WTC11 (cell line): ENCODE measurements around the gene TBCEL. TPM values are rescaled to one million over a fixed set of nuclear protein-coding genes. Genes with fewer than 3 reads are reported as not detected.
A peak's percentile ranks its signal among the peaks of the same experiment; 100 is the strongest.

Source experiments
- ATAC-seq: fragments of 200-7000 bp; cut with Tn5 transposase; 2 replicates; pipeline ENCODE4 v1.10.0; 2021; ENCODE audit warnings: mild to moderate bottlenecking, moderate library complexity
- CTCF ChIA-PET: fragments of 300-600 bp; sonication (Branson Sonifier 250); formaldehyde crosslinking; loops from one replicate; lab custom pipeline; 2021; ENCODE audit warnings: antibody characterized with exemption; lab: Charles Lee
- POLR2A ChIA-PET: fragments of 350-600 bp; sonication (Branson Sonifier 250); formaldehyde crosslinking; loops from one replicate; lab custom pipeline; 2021; ENCODE audit warnings: antibody characterized with exemption; lab: Charles Lee
- DNase-seq: peaks from one replicate; pipeline ENCODE4 v3.0.0; 2021; ENCODE audit warnings: low spot score
- H3K27ac Mint-ChIP-seq: 2 replicates; pipeline ENCODE4 v1.8.0; 2021; ENCODE audit warnings: mixed read lengths
- H3K27me3 Mint-ChIP-seq: 2 replicates; pipeline ENCODE4 v1.8.0; 2021; ENCODE audit warnings: low read depth, mild to moderate bottlenecking, moderate library complexity, mixed read lengths
- H3K36me3 Mint-ChIP-seq: 2 replicates; pipeline ENCODE4 v1.8.0; 2021; ENCODE audit warnings: mixed read lengths
- H3K4me1 Mint-ChIP-seq: 2 replicates; pipeline ENCODE4 v1.8.0; 2022; ENCODE audit warnings: mixed read lengths
- H3K4me3 Mint-ChIP-seq: 2 replicates; pipeline ENCODE4 v1.8.0; 2021; ENCODE audit warnings: mild to moderate bottlenecking, moderate library complexity, mixed read lengths
- H3K9me3 Mint-ChIP-seq: 2 replicates; pipeline ENCODE4 v1.8.0; 2021; ENCODE audit warnings: mixed read lengths
- AR ChIP-seq: fragments of 250-450 bp; sonication (Bioruptor Pico); IDR thresholded peaks from 2 replicates; pipeline ENCODE4 v1.9.0; 2021; ENCODE audit warnings: mild to moderate bottlenecking
- ATF1 ChIP-seq: sonication (generic); formaldehyde crosslinking; IDR thresholded peaks from 2 replicates; pipeline ENCODE4 v1.8.1; 2023; ENCODE audit warnings: mild to moderate bottlenecking, moderate library complexity, missing genetic modification reagents
- ATF3 ChIP-seq: sonication (generic); formaldehyde crosslinking; conservative IDR thresholded peaks from 2 replicates; pipeline ENCODE4 v1.8.1; 2022; ENCODE audit warnings: mild to moderate bottlenecking, missing genetic modification reagents
- CREB1 ChIP-seq: sonication (generic); formaldehyde crosslinking; IDR thresholded peaks from 2 replicates; pipeline ENCODE4 v1.8.0; 2023; ENCODE audit warnings: mild to moderate bottlenecking, missing genetic modification reagents
- ERG ChIP-seq: fragments of 250-450 bp; sonication (Bioruptor Pico); IDR thresholded peaks from 2 replicates; pipeline ENCODE4 v1.8.0; 2021; ENCODE audit warnings: mild to moderate bottlenecking
- ESRRA ChIP-seq: sonication (generic); formaldehyde crosslinking; IDR thresholded peaks from 2 replicates; pipeline ENCODE4 v1.8.1; 2022; ENCODE audit warnings: mild to moderate bottlenecking, missing genetic modification reagents, borderline replicate concordance
- FOXJ3 ChIP-seq: sonication (generic); formaldehyde crosslinking; IDR thresholded peaks from 2 replicates; pipeline ENCODE4 v1.9.0; 2021; ENCODE audit warnings: missing genetic modification reagents, mild to moderate bottlenecking, borderline replicate concordance
- GABPB1 ChIP-seq: sonication (generic); formaldehyde crosslinking; IDR thresholded peaks from 2 replicates; pipeline ENCODE4 v1.8.1; 2023; ENCODE audit warnings: mild to moderate bottlenecking, missing genetic modification reagents
- GRHL2 ChIP-seq: fragments of 250-450 bp; sonication (Bioruptor Pico); IDR thresholded peaks from 2 replicates; pipeline ENCODE4 v1.8.0; 2022; ENCODE audit warnings: mild to moderate bottlenecking, moderate library complexity; ENCODE audit not compliant: insufficient replicate concordance, severe bottlenecking
- GTF2I ChIP-seq: fragments of 250-450 bp; sonication (Bioruptor Pico); conservative IDR thresholded peaks from 2 replicates; pipeline ENCODE4 v1.4.0; 2021; ENCODE audit warnings: mild to moderate bottlenecking
- HMGA2 ChIP-seq: fragments of 250-450 bp; sonication (Bioruptor Pico); IDR thresholded peaks from 2 replicates; pipeline ENCODE4 v1.4.0; 2021; ENCODE audit warnings: mild to moderate bottlenecking, moderate library complexity
- IRF2 ChIP-seq: sonication (generic); formaldehyde crosslinking; IDR thresholded peaks from 2 replicates; pipeline ENCODE4 v1.8.0; 2022; ENCODE audit warnings: low read depth, missing genetic modification reagents, borderline replicate concordance
- JUN ChIP-seq: sonication (generic); formaldehyde crosslinking; IDR thresholded peaks from 2 replicates; pipeline ENCODE4 v1.8.0; 2023; ENCODE audit warnings: mild to moderate bottlenecking, missing genetic modification reagents
- KAT7 ChIP-seq: sonication (generic); formaldehyde crosslinking; IDR thresholded peaks from 2 replicates; pipeline ENCODE4 v1.8.1; 2023; ENCODE audit warnings: missing genetic modification reagents, mild to moderate bottlenecking, borderline replicate concordance
- MYBL2 ChIP-seq: sonication (generic); formaldehyde crosslinking; IDR thresholded peaks from 2 replicates; pipeline ENCODE4 v1.8.1; 2023; ENCODE audit warnings: mild to moderate bottlenecking, moderate library complexity, missing genetic modification reagents
- NR2C2 ChIP-seq: sonication (generic); formaldehyde crosslinking; IDR thresholded peaks from 2 replicates; pipeline ENCODE4 v1.8.0; 2022; ENCODE audit warnings: mild to moderate bottlenecking, missing genetic modification reagents
- OVOL2 ChIP-seq: fragments of 250-450 bp; sonication (Bioruptor Pico); IDR thresholded peaks from 2 replicates; pipeline ENCODE4 v1.9.0; 2021; ENCODE audit warnings: mild to moderate bottlenecking, borderline replicate concordance
- PRRX2 ChIP-seq: fragments of 250-450 bp; sonication (Bioruptor Pico); IDR thresholded peaks from 2 replicates; pipeline ENCODE4 v1.8.0; 2021; ENCODE audit warnings: mild to moderate bottlenecking
- STAT6 ChIP-seq: sonication (generic); formaldehyde crosslinking; conservative IDR thresholded peaks from 2 replicates; pipeline ENCODE4 v1.8.1; 2023; ENCODE audit warnings: mild to moderate bottlenecking, low read depth, missing genetic modification reagents, moderate library complexity
- USF1 ChIP-seq: sonication (generic); formaldehyde crosslinking; IDR thresholded peaks from 2 replicates; pipeline ENCODE4 v1.8.0; 2022; ENCODE audit warnings: mild to moderate bottlenecking, missing genetic modification reagents
- ZBTB21 ChIP-seq: sonication (generic); formaldehyde crosslinking; IDR thresholded peaks from 2 replicates; pipeline ENCODE4 v1.8.1; 2023; ENCODE audit warnings: mild to moderate bottlenecking, missing genetic modification reagents, borderline replicate concordance
- ZMAT4 ChIP-seq: fragments of 250-450 bp; sonication (Bioruptor Pico); IDR thresholded peaks from 2 replicates; pipeline ENCODE4 v1.9.0; 2021; ENCODE audit warnings: mild to moderate bottlenecking
- ZNF121 ChIP-seq: sonication (generic); formaldehyde crosslinking; IDR thresholded peaks from 2 replicates; pipeline ENCODE4 v1.8.0; 2023; ENCODE audit warnings: missing genetic modification reagents
- ZNF232 ChIP-seq: sonication (generic); formaldehyde crosslinking; IDR thresholded peaks from 2 replicates; pipeline ENCODE4 v1.8.0; 2022; ENCODE audit warnings: mild to moderate bottlenecking, missing genetic modification reagents
- ZNF317 ChIP-seq: sonication (generic); formaldehyde crosslinking; IDR thresholded peaks from 2 replicates; pipeline ENCODE4 v1.8.1; 2023; ENCODE audit warnings: low read depth, mild to moderate bottlenecking, moderate library complexity, missing genetic modification reagents, borderline replicate concordance
- ZSCAN18 ChIP-seq: fragments of 250-450 bp; sonication (Bioruptor Pico); IDR thresholded peaks from 2 replicates; pipeline ENCODE4 v2.1.2; 2022; ENCODE audit warnings: mild to moderate bottlenecking, moderate library complexity
- total RNA-seq: library from RNA; stranded (reverse); gene quantifications from 3 replicates; pipeline ENCODE4 v1.2.3, GENCODE V29; 2021

TBCEL gene
- total RNA-seq, 1 experiment from 2014 or later, result 9.5 TPM

- no peak for TF ChIP-seq ATF3 (CRISPR knock-in tag)
- TF ChIP-seq, all 79 proteins: peak for 0
Measured at GRCh38 chr11:121082219-121082618, 58.3 kb downstream of the TBCEL start (continued).

- DNase-seq (peak; percentile 73), ATAC-seq (peak; percentile 84)
- CTCF ChIA-PET, result interaction anchor here (1.5 kb wide), 1 partner anchor 22 kb away, joined by 11 read pairs; no protein-coding TSS in a partner anchor
- Mint-ChIP-seq H3K27ac (no peak overlapping the region), H3K36me3 (peaks cover 9% of the 10 kb centered on the region), H3K27me3 (no peaks in the 10 kb centered on the region), H3K9me3 (no peaks in the 10 kb centered on the region), H3K4me3 (no peak overlapping the region), H3K4me1 (no peaks in the 10 kb centered on the region)
- POLR2A ChIA-PET, result no interaction called here
- TF ChIP-seq HMGA2 (no peak), ZNF317 (CRISPR knock-in tag) (no peak), GRHL2 (CRISPR knock-in tag) (no peak), CREB1 (no peak), ATF1 (CRISPR knock-in tag) (no peak), PRRX2 (CRISPR knock-in tag) (no peak), ZNF232 (CRISPR knock-in tag) (0 out of 2 replicates have a peak, but pooled peaks have one; percentile 57), NR2C2 (CRISPR knock-in tag) (no peak; the same call in 1 of the 2 replicates), ATF3 (CRISPR knock-in tag) (no peak), OVOL2 (CRISPR knock-in tag) (no peak), AR (CRISPR knock-in tag) (no peak), USF1 (CRISPR knock-in tag) (no peak; the same call in 1 of the 2 replicates), ZMAT4 (CRISPR knock-in tag) (no peak), MYBL2 (CRISPR knock-in tag) (no peak), KAT7 (CRISPR knock-in tag) (no peak), ZNF121 (CRISPR knock-in tag) (no peak), ZSCAN18 (CRISPR knock-in tag) (no peak), IRF2 (no peak), ERG (CRISPR knock-in tag) (no peak), FOXJ3 (CRISPR knock-in tag) (no peak), STAT6 (CRISPR knock-in tag) (no peak), GTF2I (no peak), JUN (CRISPR knock-in tag) (0 out of 2 replicates have a peak, but pooled peaks have one; percentile 48), GABPB1 (CRISPR knock-in tag) (no peak), ZBTB21 (peak; percentile 28; the same call in 1 of the 2 replicates), ESRRA (CRISPR knock-in tag) (0 out of 2 replicates have a peak, but pooled peaks have one; percentile 33)
Measured at GRCh38 chr11:121082670-121083069, 58.8 kb downstream of the TBCEL start.
